ENCODE results near the gene CLEC4D.

DNA sequence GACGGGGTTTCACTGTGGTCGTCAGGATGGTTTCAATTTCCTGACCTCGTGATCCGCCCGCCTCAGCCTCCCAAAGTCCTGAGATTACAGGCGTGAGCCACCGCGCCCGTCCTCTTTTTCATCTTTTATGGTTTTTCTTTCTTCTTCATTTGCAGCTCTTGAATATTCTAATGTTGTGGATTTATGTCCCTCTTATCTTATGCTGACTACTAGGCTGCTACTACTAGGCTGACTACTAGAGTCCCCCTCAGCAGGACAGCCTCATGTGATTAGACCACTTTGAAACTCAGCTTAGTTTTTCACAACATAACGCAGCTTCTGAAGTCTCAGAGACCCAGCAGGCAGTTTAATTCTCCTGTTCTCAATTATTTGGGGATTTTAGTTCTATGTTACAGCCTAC lies 28.3 kb downstream of the CLEC4D start:
- TF ChIP-seq PAX5 (IDR thresholded peaks at IDR 0.05; ENCODE audit: insufficient read depth, low read length, severe bottlenecking) (no peak), POLR2A (IDR thresholded peaks at IDR 0.05; ENCODE audit: low read depth, low read length) (no peak), SPI1 (IDR thresholded peaks at IDR 0.05; ENCODE audit: low read depth, low read length) (no peak)
